GM19397 (cell line): ENCODE measurements around the gene NEK6.

Experiments used
- ATAC-seq: cut with Tn5 transposase; IDR thresholded peaks from one replicate; pipeline ENCODE4 v1.9.1; 2021; ENCODE audit warnings: mild to moderate bottlenecking, moderate library complexity; ENCODE audit not compliant: unreplicated experiment

NEK6 gene

GRCh38 chr9:124390794-124391658 lies 133.3 kb downstream of the NEK6 start:
- ATAC-seq, result no peak

- ATAC-seq, result no peak
Measured at GRCh38 chr9:124392254-124392870, 134.6 kb downstream of the NEK6 start.

- no peak for ATAC-seq
Measured at GRCh38 chr9:124392871-124393460, 135.2 kb downstream of the NEK6 start.

- no peak for ATAC-seq
Measured at GRCh38 chr9:124394167-124394566, 136.4 kb downstream of the NEK6 start.

- no peak for ATAC-seq
Measured at GRCh38 chr9:124394596-124394995, 136.8 kb downstream of the NEK6 start.

- ATAC-seq, result no peak
Measured at GRCh38 chr9:124395826-124396225, 138.1 kb downstream of the NEK6 start.

GRCh38 chr9:124398191-124398935 lies 140.6 kb downstream of the NEK6 start:
- ATAC-seq, result no peak

- no peak for ATAC-seq
Measured at GRCh38 chr9:124399323-124399967, 141.7 kb downstream of the NEK6 start.

GRCh38 chr9:124399968-124400940 lies 142.5 kb downstream of the NEK6 start:
- ATAC-seq, result no peak
